Trophoblast cell (in vitro differentiated cells and primary cell): Measurements from ENCODE around the gene PLEKHO1.
A peak's percentile ranks its signal among the peaks of the same experiment; 100 is the strongest.

Experiments
- DNase-seq, 2 donors: peaks; one replicate each; pipeline ENCODE4 v3.0.0-alpha.2; 2016
- H2AFZ ChIP-seq: 2 replicates; pipeline ENCODE4 v1.6.1; 2013; ENCODE audit warnings: low read length, moderate library complexity, mild to moderate bottlenecking; ENCODE audit not compliant: insufficient read depth, poor library complexity
- H2AK5ac ChIP-seq: 2 replicates; pipeline ENCODE4 v1.6.1; 2013; ENCODE audit warnings: mild to moderate bottlenecking, low read length
- H2BK120ac ChIP-seq: 2 replicates; pipeline ENCODE4 v1.6.1; 2013; ENCODE audit warnings: low read length, mild to moderate bottlenecking, moderate library complexity; ENCODE audit not compliant: insufficient read depth, poor library complexity
- H2BK12ac ChIP-seq: 2 replicates; pipeline ENCODE4 v1.6.1; 2013; ENCODE audit warnings: mild to moderate bottlenecking, low read length, moderate library complexity
- H2BK5ac ChIP-seq: 2 replicates; pipeline ENCODE4 v1.6.1; 2013; ENCODE audit warnings: low read length, low read depth, moderate library complexity, mild to moderate bottlenecking; ENCODE audit not compliant: poor library complexity
- H3K14ac ChIP-seq: 2 replicates; pipeline ENCODE4 v1.6.1; 2013; ENCODE audit warnings: mild to moderate bottlenecking, low read length
- H3K18ac ChIP-seq: 2 replicates; pipeline ENCODE4 v1.6.1; 2013; ENCODE audit warnings: mild to moderate bottlenecking, low read length
- H3K23ac ChIP-seq: 2 replicates; pipeline ENCODE4 v1.6.1; 2013; ENCODE audit warnings: low read length
- H3K27ac ChIP-seq: 2 replicates; pipeline ENCODE4 v1.5.1; 2013; ENCODE audit warnings: low read depth, mild to moderate bottlenecking, inconsistent platforms, low read length, moderate library complexity
- H3K27me3 ChIP-seq: 2 replicates; pipeline ENCODE4 v1.6.1; 2013; ENCODE audit warnings: inconsistent platforms, mild to moderate bottlenecking, low read length, moderate library complexity; ENCODE audit not compliant: insufficient read depth
- H3K36me3 ChIP-seq, 2 experiments: 1 replicate in 1 of 2; 2 replicates in 1 of 2; pipeline ENCODE4 v1.6.1; 2013; ENCODE audit warnings: low read length in 2 of 2, mild to moderate bottlenecking in 2 of 2, moderate library complexity in 1 of 2; ENCODE audit not compliant: insufficient read depth in 2 of 2, control insufficient read depth in 1 of 2
- H3K4ac ChIP-seq: 2 replicates; pipeline ENCODE4 v1.6.1; 2013; ENCODE audit warnings: low read depth, mild to moderate bottlenecking, low read length, moderate library complexity
- H3K4me1 ChIP-seq, 2 experiments: 1 replicate in 1 of 2; 2 replicates in 1 of 2; pipeline ENCODE4 v1.6.1; 2013; ENCODE audit warnings: low read length in 2 of 2, mild to moderate bottlenecking in 2 of 2, moderate library complexity in 1 of 2; ENCODE audit not compliant: insufficient read depth in 2 of 2, control insufficient read depth in 1 of 2
- H3K4me2 ChIP-seq: 2 replicates; pipeline ENCODE4 v1.6.1; 2013; ENCODE audit warnings: inconsistent platforms, mild to moderate bottlenecking, low read length, moderate library complexity
- H3K4me3 ChIP-seq: 2 replicates; pipeline ENCODE4 v1.5.1; 2013; ENCODE audit warnings: mild to moderate bottlenecking, low read depth, low read length, inconsistent platforms
- H3K79me1 ChIP-seq: one replicate; pipeline ENCODE4 v1.6.1; 2013; ENCODE audit warnings: low read length
- H3K79me2 ChIP-seq: 2 replicates; pipeline ENCODE4 v1.6.1; 2013; ENCODE audit warnings: low read length, mild to moderate bottlenecking; ENCODE audit not compliant: control insufficient read depth, insufficient read depth, poor library complexity
- H3K9ac ChIP-seq: 2 replicates; pipeline ENCODE4 v1.6.1; 2013; ENCODE audit warnings: mild to moderate bottlenecking, low read length
- H3K9me3 ChIP-seq: 2 replicates; pipeline ENCODE4 v1.6.1; 2013; ENCODE audit warnings: low read depth, mild to moderate bottlenecking, control low read depth, inconsistent platforms, low read length; ENCODE audit not compliant: insufficient read depth
- H4K12ac ChIP-seq: 2 replicates; pipeline ENCODE4 v1.6.1; 2013; ENCODE audit warnings: low read depth, mild to moderate bottlenecking, low read length, moderate library complexity
- H4K8ac ChIP-seq: 2 replicates; pipeline ENCODE4 v1.6.1; 2013; ENCODE audit warnings: low read depth, mild to moderate bottlenecking, low read length, moderate library complexity
- H4K91ac ChIP-seq: one replicate; pipeline ENCODE4 v1.6.1; 2013; ENCODE audit warnings: low read depth, mild to moderate bottlenecking, low read length, moderate library complexity
- WGBS: extraction: QIAGEN DNeasy Blood & Tissue Kit; methylation state at CpG from one replicate; pipeline ENCODE4 v1.1.7; 2013; ENCODE audit warnings: missing lambda C conversion rate; ENCODE audit not compliant: insufficient read length, insufficient coverage; ENCODE audit errors: extremely low coverage; 5-methylcytosine and 5-hydroxymethylcytosine counted together

Gene PLEKHO1

DNA sequence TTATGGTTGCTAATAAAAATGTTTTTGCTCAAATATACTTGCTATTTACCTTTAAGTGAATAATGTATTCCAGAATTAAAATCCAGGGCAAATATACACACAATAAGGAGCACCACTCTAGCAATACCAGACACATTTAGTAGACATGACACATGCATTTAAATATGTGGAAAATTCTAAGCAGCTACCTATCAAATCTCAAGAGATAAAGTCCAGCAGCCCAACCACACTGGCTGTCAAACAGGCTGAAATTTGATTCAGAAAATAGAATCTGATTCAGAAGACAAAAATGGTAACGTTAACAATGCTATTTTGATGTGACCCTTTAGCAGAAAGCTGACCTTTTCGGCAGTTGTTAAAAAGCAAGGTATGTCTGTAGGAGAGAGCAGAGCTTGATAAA, 42.3 kb downstream of the PLEKHO1 start:
- H3K4ac ChIP-seq: no peak overlapping the region

DNA sequence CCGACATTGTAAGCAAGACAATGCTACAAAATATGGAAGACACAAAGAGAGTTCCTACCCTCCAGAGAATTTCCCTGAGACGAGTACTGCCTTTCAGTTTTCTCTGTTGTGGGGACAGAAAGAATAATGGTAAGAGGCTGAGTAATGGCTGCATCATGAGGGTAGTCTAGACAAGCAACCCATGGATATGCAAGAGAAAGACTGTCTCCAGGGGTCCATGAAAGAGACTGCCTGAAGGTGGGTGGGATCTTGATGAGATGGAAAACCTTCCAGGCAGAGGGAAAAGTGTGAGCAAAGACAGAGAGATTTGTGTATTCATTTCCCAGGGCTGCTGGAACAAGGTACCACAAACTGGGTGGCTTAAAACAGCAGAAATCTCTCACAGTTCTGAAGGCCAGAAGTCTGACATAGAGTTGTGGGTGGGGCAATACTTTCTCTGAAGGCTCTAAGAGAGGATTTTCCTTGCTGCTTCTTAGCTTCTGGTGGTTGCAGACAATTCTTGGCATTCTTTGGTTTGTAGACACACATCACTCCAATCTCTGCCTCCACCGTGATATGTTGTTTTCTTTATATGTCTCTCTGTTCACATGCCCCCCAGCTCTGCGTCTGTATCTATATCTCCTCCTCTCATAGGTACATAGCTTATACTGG, 44.8 kb downstream of the PLEKHO1 start:
- Histone ChIP-seq H4K8ac (no peak overlapping the region), H4K91ac (peak overlapping the region; percentile 42), H3K27ac (peak overlapping the region; percentile 83), H3K18ac (no peak overlapping the region), H3K79me1 (peaks cover 21% of the 10 kb centered on the region), H3K9me3 (peaks cover 2% of the 10 kb centered on the region), H2BK5ac (peak overlapping the region; percentile 27), H3K27me3 (no peaks in the 10 kb centered on the region), H3K36me3 (peaks cover 0 to 2% of the 10 kb centered on the region in 2 experiments), H3K79me2 (peaks cover 2% of the 10 kb centered on the region), H3K23ac (no peak overlapping the region), H3K4ac (no peak overlapping the region), H2AFZ (no peak overlapping the region), H3K4me3 (no peak overlapping the region), H3K14ac (peak overlapping the region; percentile 42), H2AK5ac (no peak overlapping the region), H3K4me2 (no peak overlapping the region), H3K9ac (no peak overlapping the region), H2BK120ac (peak overlapping the region; percentile 30), H2BK12ac (peak overlapping the region; percentile 27), H4K12ac (no peak overlapping the region), H3K4me1 (peaks cover 7 to 8% of the 10 kb centered on the region in 2 experiments)
- DNase-seq: peak; percentile 39 to 77
- WGBS: no CpG with 5 or more reads among the region's 4 CpGs

More for the DNA sequence above, 42.3 kb downstream of the PLEKHO1 start:
- Histone ChIP-seq H3K27me3 (no peaks in the 10 kb centered on the region), H4K91ac (peak overlapping the region; percentile 80), H3K14ac (no peak overlapping the region), H3K4me2 (no peak overlapping the region), H4K8ac (no peak overlapping the region), H3K4me1 (peaks cover 8 to 9% of the 10 kb centered on the region in 2 experiments), H3K4me3 (no peak overlapping the region), H3K27ac (peak overlapping the region; percentile 75), H4K12ac (no peak overlapping the region), H2BK5ac (peak overlapping the region; percentile 88), H3K9me3 (peaks cover 2% of the 10 kb centered on the region), H2AK5ac (no peak overlapping the region), H2AFZ (no peak overlapping the region), H3K18ac (no peak overlapping the region), H3K36me3 (peaks cover 0 to 2% of the 10 kb centered on the region in 2 experiments), H2BK12ac (no peak overlapping the region), H2BK120ac (peak overlapping the region; percentile 86), H3K23ac (no peak overlapping the region), H3K9ac (no peak overlapping the region), H3K79me1 (peaks cover 23% of the 10 kb centered on the region), H3K79me2 (peaks cover 2% of the 10 kb centered on the region)
- WGBS: no CpG with 5 or more reads among the region's 2 CpGs
- DNase-seq: peak; percentile 58 to 91

- no peak overlapping the region for H3K27ac ChIP-seq
- no peak overlapping the region for H4K12ac ChIP-seq
- WGBS: no CpG with 5 or more reads among the region's 1 CpG
- H4K91ac ChIP-seq: no peak overlapping the region
- H3K4me3 ChIP-seq: no peak overlapping the region
- no peak overlapping the region for H4K8ac ChIP-seq
- no peaks in the 10 kb centered on the region for H3K36me3 ChIP-seq
- H3K4ac ChIP-seq: no peak overlapping the region
- H3K14ac ChIP-seq: no peak overlapping the region
- no peaks in the 10 kb centered on the region for H3K79me2 ChIP-seq
- H3K4me1 ChIP-seq: peaks cover 7 to 8% of the 10 kb centered on the region in 2 experiments
- H3K9me3 ChIP-seq: peaks cover 2% of the 10 kb centered on the region
- no peak overlapping the region for H3K23ac ChIP-seq
- no peak for DNase-seq
- H3K27me3 ChIP-seq: no peaks in the 10 kb centered on the region
- no peak overlapping the region for H2AK5ac ChIP-seq
- no peak overlapping the region for H2BK12ac ChIP-seq
- no peak overlapping the region for H3K18ac ChIP-seq
- no peak overlapping the region for H2BK5ac ChIP-seq
- no peak overlapping the region for H2BK120ac ChIP-seq
- no peak overlapping the region for H3K9ac ChIP-seq
- H3K4me2 ChIP-seq: no peak overlapping the region
- peaks cover 13% of the 10 kb centered on the region for H3K79me1 ChIP-seq
- H2AFZ ChIP-seq: no peak overlapping the region
Observed at GRCh38 chr1:150196417-150196816, 46.7 kb downstream of the PLEKHO1 start.

- Histone ChIP-seq H3K4me3 (no peak overlapping the region), H3K4me1 (no peaks in the 10 kb centered on the region), H4K8ac (no peak overlapping the region), H3K36me3 (no peaks in the 10 kb centered on the region), H2AFZ (no peak overlapping the region), H2BK120ac (no peak overlapping the region), H2BK5ac (no peak overlapping the region), H4K91ac (no peak overlapping the region), H3K4me2 (no peak overlapping the region), H3K18ac (no peak overlapping the region), H3K9ac (no peak overlapping the region), H3K14ac (no peak overlapping the region), H2AK5ac (no peak overlapping the region), H3K4ac (no peak overlapping the region), H3K79me2 (no peaks in the 10 kb centered on the region), H3K9me3 (no peaks in the 10 kb centered on the region), H3K23ac (no peak overlapping the region), H2BK12ac (no peak overlapping the region), H4K12ac (no peak overlapping the region), H3K79me1 (no peaks in the 10 kb centered on the region), H3K27ac (no peak overlapping the region), H3K27me3 (no peaks in the 10 kb centered on the region)
- DNase-seq: no peak
- no CpG with 5 or more reads among the region's 7 CpGs for WGBS
Observed at GRCh38 chr1:150207281-150207971, 57.7 kb downstream of the PLEKHO1 start.
